Natural killer cell treated with Interleukin-12 subunit alpha and Interleukin-12 subunit beta and Interleukin-15 and Interleukin-18, amount 100 ng/mL, for 72 hours (primary cell): ENCODE measurements around the gene PRRG1. TPM values are rescaled to one million over a fixed set of nuclear protein-coding genes. Genes with fewer than 3 reads are reported as not detected.
A peak's percentile ranks its signal among the peaks of the same experiment; 100 is the strongest.
"Not testable (repeated sequence)": the region's sequence is repeated elsewhere in the genome, so short reads cannot be mapped to it uniquely, and the experiment has no call there.

Source experiments
- ATAC-seq, 2 donors: fragments of 150-1000 bp; cut with Tn5 transposase in 1 of 2; sonication (Bioruptor Pico), chemical (Tn5 transposase) in 1 of 2; 2 replicates each; pipeline ENCODE4 v1.10.0; 2021
- DNase-seq: peaks from one replicate; pipeline ENCODE4 v3.0.0; 2022; ENCODE audit warnings: low spot score
- H3K27ac Mint-ChIP-seq, 2 donors: 1 replicate in 1 of 2; 2 replicates in 1 of 2; pipeline ENCODE4 v1.8.0; 2022; ENCODE audit warnings: mixed read lengths in 2 of 2, mild to moderate bottlenecking in 1 of 2, moderate library complexity in 1 of 2
- H3K27me3 Mint-ChIP-seq, 2 donors: 1 replicate in 1 of 2; 2 replicates in 1 of 2; pipeline ENCODE4 v1.8.0; 2022; ENCODE audit warnings: mixed read lengths in 2 of 2
- H3K36me3 Mint-ChIP-seq: one replicate; pipeline ENCODE4 v1.8.0; 2022; ENCODE audit warnings: mixed read lengths
- H3K4me1 Mint-ChIP-seq, 2 donors: 1 replicate in 1 of 2; 2 replicates in 1 of 2; pipeline ENCODE4 v1.8.0; 2022; ENCODE audit warnings: low read depth in 2 of 2, mixed read lengths in 2 of 2, mild to moderate bottlenecking in 1 of 2
- H3K4me3 Mint-ChIP-seq: one replicate; pipeline ENCODE4 v1.8.0; 2022; ENCODE audit warnings: mixed read lengths
- H3K9me3 Mint-ChIP-seq: 2 replicates; pipeline ENCODE4 v1.8.0; 2022; ENCODE audit warnings: mixed read lengths
- total RNA-seq, 2 donors: library from RNA; stranded (reverse); gene quantifications; one replicate each; pipeline ENCODE4 v1.2.3, GENCODE V29; 2022

The PRRG1 gene
- total RNA-seq, 2 donors from 2014 or later: not detected

DNA sequence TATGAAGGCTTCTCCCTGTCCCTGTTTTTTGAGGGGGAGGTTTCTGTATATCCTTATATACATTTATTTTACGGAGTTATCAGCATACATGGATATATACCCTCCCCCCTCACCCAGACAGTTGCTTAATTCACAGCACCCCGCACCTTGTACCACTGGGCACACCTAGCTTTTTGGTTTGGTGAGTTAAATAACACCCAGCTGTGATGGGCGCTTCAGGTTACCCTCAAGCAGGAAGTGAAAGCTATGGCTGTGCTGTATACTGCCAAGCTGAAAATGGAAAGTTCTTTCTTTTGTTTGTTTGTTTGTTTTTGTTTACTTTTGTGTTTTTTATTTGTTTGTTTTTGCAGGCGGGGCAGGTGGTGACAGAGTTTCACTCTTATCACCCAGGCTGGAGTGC is 150.5 kb downstream of the PRRG1 start:
- DNase-seq, H3K4me1 Mint-ChIP-seq, H3K36me3 Mint-ChIP-seq, H3K27ac Mint-ChIP-seq, H3K4me3 Mint-ChIP-seq, H3K27me3 Mint-ChIP-seq, ATAC-seq, H3K9me3 Mint-ChIP-seq: not testable (repeated sequence)

DNA sequence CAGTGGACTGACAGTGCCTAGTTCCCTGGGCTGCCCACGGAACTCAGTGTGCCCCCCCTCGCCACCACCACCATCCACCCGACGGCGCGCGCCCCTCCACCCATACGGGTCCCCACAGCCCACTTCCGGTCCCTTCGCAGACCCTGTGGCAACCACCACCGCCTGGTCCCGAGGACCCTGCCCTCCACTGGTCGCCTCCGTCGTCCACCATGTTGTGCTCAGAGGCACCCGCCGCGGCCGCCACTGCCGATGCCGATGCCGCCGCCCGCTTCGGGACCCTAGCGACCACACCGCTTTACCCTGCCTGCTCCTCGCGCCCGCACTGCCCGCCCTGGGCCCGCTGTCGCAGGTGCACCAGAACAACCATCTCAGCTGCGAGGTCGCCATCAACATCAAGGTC is 155.8 kb downstream of the PRRG1 start:
- H3K9me3 Mint-ChIP-seq: no peaks in the 10 kb centered on the region
- H3K27ac Mint-ChIP-seq: no peak overlapping the region
- ATAC-seq: no peak
- H3K4me3 Mint-ChIP-seq: no peak overlapping the region
- H3K36me3 Mint-ChIP-seq: no peaks in the 10 kb centered on the region
- H3K27me3 Mint-ChIP-seq: peaks cover 0 to 13% of the 10 kb centered on the region in 2 donors
- H3K4me1 Mint-ChIP-seq: no peaks in the 10 kb centered on the region
- DNase-seq: peak; percentile 63

Other genes with a start within 250 kb of the PRRG1 start
- 1 to 10 TPM; 1.5 to 4.4 TPM for gene LANCL3, start 222.3 kb downstream of the PRRG1 start, total RNA-seq